ENCODE measurements around the gene GLT1D1.

DNA sequence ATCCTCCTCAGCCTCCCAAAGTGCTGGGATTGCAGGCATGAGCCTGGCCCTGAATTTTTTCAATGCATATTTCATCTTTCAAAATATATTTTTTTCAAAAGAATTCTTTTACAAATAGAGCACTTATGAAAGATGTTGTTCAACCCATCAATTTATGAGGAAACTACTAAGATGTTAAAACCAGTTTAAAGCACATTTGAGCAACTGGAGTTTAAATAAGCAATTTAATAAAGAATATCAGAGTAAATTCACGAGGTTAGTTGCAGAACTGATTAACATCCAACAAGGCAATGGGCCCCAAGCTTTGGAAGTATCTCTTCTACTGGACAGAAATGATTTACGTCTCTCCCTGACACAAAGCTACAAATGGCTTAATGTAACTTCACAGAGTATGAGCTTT lies 23.3 kb downstream of the GLT1D1 start:
- TF ChIP-seq POLR2AphosphoS5 (IDR thresholded peaks at IDR 0.05) (no peak), CTCF (IDR thresholded peaks at IDR 0.05 in 8 of 11, conservative IDR thresholded peaks at IDR 0.05 in 3 of 11) (no peak), POLR2A (IDR thresholded peaks at IDR 0.05) (no peak)

Data from spleen (tissue), 7 donors.